Osteoblast (primary cell): ENCODE results near the gene ATP11A. TPM values are rescaled to one million over a fixed set of nuclear protein-coding genes. Genes with fewer than 3 reads are reported as not detected.

Experiments used
- DNase-seq: peaks from one replicate; pipeline ENCODE4 v3.0.0; 2011; ENCODE audit warnings: low spot score, mixed read lengths; ENCODE audit not compliant: insufficient read length; ENCODE audit errors: missing footprints
- H2AFZ ChIP-seq: 2 replicates; pipeline ENCODE4 v1.6.0; 2011; ENCODE audit warnings: mild to moderate bottlenecking, low read length
- H3K27ac ChIP-seq: 2 replicates; pipeline ENCODE4 v1.5.1; 2011; ENCODE audit warnings: mild to moderate bottlenecking, low read depth, low read length, moderate library complexity
- H3K27me3 ChIP-seq: 2 replicates; pipeline ENCODE4 v1.6.0; 2012; ENCODE audit warnings: mild to moderate bottlenecking, control low read depth, inconsistent platforms, low read length, moderate library complexity; ENCODE audit not compliant: insufficient read depth
- H3K36me3 ChIP-seq: 2 replicates; pipeline ENCODE4 v1.5.1; 2011; ENCODE audit warnings: mild to moderate bottlenecking, low read length, control low read depth, moderate library complexity; ENCODE audit not compliant: insufficient read depth
- H3K4me1 ChIP-seq: 2 replicates; pipeline ENCODE4 v1.5.1; 2011; ENCODE audit warnings: mild to moderate bottlenecking, low read length, control low read depth, moderate library complexity; ENCODE audit not compliant: insufficient read depth
- H3K4me2 ChIP-seq: 2 replicates; pipeline ENCODE4 v1.6.0; 2011; ENCODE audit warnings: mild to moderate bottlenecking, low read length; ENCODE audit not compliant: insufficient read depth
- H3K4me3 ChIP-seq: fragments of 200-600 bp; sonication (generic); 3 replicates; pipeline ENCODE4 v1.5.1; 2012; ENCODE audit warnings: mild to moderate bottlenecking, low read length, inconsistent platforms; ENCODE audit not compliant: insufficient read depth
- H3K79me2 ChIP-seq: 2 replicates; pipeline ENCODE4 v1.6.0; 2012; ENCODE audit warnings: mild to moderate bottlenecking, low read length, control low read depth, inconsistent platforms; ENCODE audit not compliant: insufficient read depth
- H3K9me3 ChIP-seq: 2 replicates; pipeline ENCODE4 v1.5.1; 2011; ENCODE audit warnings: low read depth, low read length, control low read depth
- H4K20me1 ChIP-seq: 2 replicates; pipeline ENCODE4 v1.6.0; 2012; ENCODE audit warnings: mild to moderate bottlenecking, low read length, control low read depth; ENCODE audit not compliant: insufficient read depth
- CTCF ChIP-seq: IDR thresholded peaks from 2 replicates; pipeline ENCODE4 v1.5.1; 2011; ENCODE audit warnings: mild to moderate bottlenecking, low read depth, low read length, moderate library complexity; ENCODE audit errors: extremely low read depth
- total RNA-seq: library from RNA; depleted of rRNA; stranded (reverse); fragments of >200 nt; gene quantifications from 2 replicates; pipeline ENCODE4 v1.2.3, GENCODE V29; 2012

The ATP11A gene
- total RNA-seq, 1 donor = 7.6 TPM

GRCh38 chr13:112714376-112715174 lies 24.7 kb downstream of the ATP11A start:
- DNase-seq = no peak
- H2AFZ ChIP-seq = no peak overlapping the region
- no peaks in the 10 kb centered on the region for H3K36me3 ChIP-seq
- H3K79me2 ChIP-seq = no peaks in the 10 kb centered on the region
- no peak overlapping the region for H3K4me2 ChIP-seq
- H3K4me3 ChIP-seq = no peak overlapping the region
- H4K20me1 ChIP-seq = peaks cover 10% of the 10 kb centered on the region
- H3K4me1 ChIP-seq = peaks cover 13% of the 10 kb centered on the region
- H3K9me3 ChIP-seq = no peaks in the 10 kb centered on the region
- no peak overlapping the region for H3K27ac ChIP-seq
- no peak for TF ChIP-seq CTCF
- H3K27me3 ChIP-seq = no peaks in the 10 kb centered on the region

- Histone ChIP-seq H3K4me1 (peaks cover 13% of the 10 kb centered on the region), H3K36me3 (no peaks in the 10 kb centered on the region), H3K9me3 (no peaks in the 10 kb centered on the region), H4K20me1 (peaks cover 10% of the 10 kb centered on the region), H3K4me3 (no peak overlapping the region), H2AFZ (no peak overlapping the region), H3K27me3 (no peaks in the 10 kb centered on the region), H3K79me2 (no peaks in the 10 kb centered on the region), H3K27ac (no peak overlapping the region), H3K4me2 (no peak overlapping the region)
- DNase-seq = no peak
- TF ChIP-seq CTCF = no peak
Measured at GRCh38 chr13:112715210-112715609, 25.4 kb downstream of the ATP11A start.

GRCh38 chr13:112715715-112716460 lies 26.1 kb downstream of the ATP11A start:
- Histone ChIP-seq H4K20me1 (peaks cover 10% of the 10 kb centered on the region), H3K4me1 (peaks cover 13% of the 10 kb centered on the region), H3K27me3 (no peaks in the 10 kb centered on the region), H3K4me3 (no peak overlapping the region), H3K36me3 (no peaks in the 10 kb centered on the region), H3K4me2 (no peak overlapping the region), H2AFZ (no peak overlapping the region), H3K9me3 (no peaks in the 10 kb centered on the region), H3K27ac (no peak overlapping the region), H3K79me2 (no peaks in the 10 kb centered on the region)
- no peak for DNase-seq
- TF ChIP-seq CTCF = no peak

- Histone ChIP-seq H3K4me3 (no peak overlapping the region), H3K27me3 (no peaks in the 10 kb centered on the region), H2AFZ (no peak overlapping the region), H3K36me3 (no peaks in the 10 kb centered on the region), H4K20me1 (peaks cover 10% of the 10 kb centered on the region), H3K79me2 (no peaks in the 10 kb centered on the region), H3K9me3 (no peaks in the 10 kb centered on the region), H3K4me1 (peaks cover 10% of the 10 kb centered on the region), H3K27ac (no peak overlapping the region), H3K4me2 (no peak overlapping the region)
- no peak for TF ChIP-seq CTCF
- no peak for DNase-seq
Measured at GRCh38 chr13:112716461-112716820, 26.6 kb downstream of the ATP11A start.
